Mesenchymal stem cell (in vitro differentiated cells and primary cell): ENCODE data around the gene RGS11.

ENCODE experiments used
- DNase-seq: peaks from one replicate; pipeline ENCODE4 v3.0.0-alpha.2; 2013
- H2AFZ ChIP-seq: one replicate; pipeline ENCODE4 v1.6.1; 2013; ENCODE audit warnings: low read depth, mild to moderate bottlenecking, control low read depth, inconsistent platforms, low read length, moderate library complexity
- H2AK5ac ChIP-seq: 2 replicates; pipeline ENCODE4 v1.6.1; 2013; ENCODE audit warnings: low read length, moderate library complexity, mild to moderate bottlenecking, inconsistent platforms; ENCODE audit not compliant: severe bottlenecking
- H2BK120ac ChIP-seq: one replicate; pipeline ENCODE4 v1.6.1; 2013; ENCODE audit warnings: low read depth, mild to moderate bottlenecking, inconsistent platforms, low read length, moderate library complexity
- H2BK12ac ChIP-seq, 2 experiments: one replicate each; pipeline ENCODE4 v1.6.1; 2013; ENCODE audit warnings: inconsistent platforms in 2 of 2, low read length in 2 of 2, mild to moderate bottlenecking in 2 of 2, moderate library complexity in 2 of 2, control low read depth in 1 of 2
- H2BK15ac ChIP-seq: one replicate; pipeline ENCODE4 v1.6.1; 2013; ENCODE audit warnings: mild to moderate bottlenecking, low read depth, inconsistent platforms; ENCODE audit not compliant: poor library complexity, severe bottlenecking
- H2BK5ac ChIP-seq: 2 replicates; pipeline ENCODE4 v1.6.1; 2013; ENCODE audit warnings: low read depth, mild to moderate bottlenecking, low read length, control low read depth, inconsistent platforms; ENCODE audit not compliant: poor library complexity, severe bottlenecking
- H3K14ac ChIP-seq, 2 experiments: one replicate each; pipeline ENCODE4 v1.6.1; 2013; ENCODE audit warnings: inconsistent platforms in 2 of 2, low read length in 2 of 2, control low read depth in 1 of 2, mild to moderate bottlenecking in 1 of 2, moderate library complexity in 1 of 2
- H3K18ac ChIP-seq, 2 experiments: one replicate each; pipeline ENCODE4 v1.6.1; 2013; ENCODE audit warnings: inconsistent platforms in 2 of 2, low read length in 2 of 2, control low read depth in 1 of 2, low read depth in 1 of 2, mild to moderate bottlenecking in 1 of 2
- H3K23ac ChIP-seq, 2 experiments: one replicate each; pipeline ENCODE4 v1.6.1; 2013; ENCODE audit warnings: inconsistent platforms in 2 of 2, low read length in 2 of 2, mild to moderate bottlenecking in 2 of 2, moderate library complexity in 2 of 2, control low read depth in 1 of 2
- H3K27ac ChIP-seq: 2 replicates; pipeline ENCODE4 v1.5.1; 2013; ENCODE audit warnings: mild to moderate bottlenecking, moderate library complexity, low read length, control low read depth, inconsistent platforms; ENCODE audit not compliant: poor library complexity, severe bottlenecking
- H3K27me3 ChIP-seq, 2 experiments: 2 replicates each; pipeline versions ENCODE4 v1.6.1 to v1.7.0; 2013; ENCODE audit warnings: low read length in 2 of 2, mild to moderate bottlenecking in 2 of 2, moderate library complexity in 2 of 2, control low read depth in 1 of 2, inconsistent platforms in 1 of 2; ENCODE audit not compliant: control insufficient read depth in 1 of 2, insufficient read depth in 1 of 2
- H3K36me3 ChIP-seq, 2 experiments: 2 replicates each; pipeline versions ENCODE4 v1.6.1 to v1.7.0; 2013; ENCODE audit warnings: low read length in 2 of 2, control low read depth in 1 of 2, inconsistent platforms in 1 of 2, low read depth in 1 of 2, mild to moderate bottlenecking in 1 of 2; ENCODE audit not compliant: insufficient read depth in 2 of 2, control insufficient read depth in 1 of 2
- H3K4ac ChIP-seq, 2 experiments: one replicate each; pipeline ENCODE4 v1.6.1; 2013; ENCODE audit warnings: inconsistent platforms in 2 of 2, low read length in 2 of 2, mild to moderate bottlenecking in 2 of 2, moderate library complexity in 2 of 2, control low read depth in 1 of 2, low read depth in 1 of 2
- H3K4me1 ChIP-seq: 2 replicates; pipeline ENCODE4 v1.6.1; 2013; ENCODE audit warnings: low read depth, low read length, control low read depth; ENCODE audit not compliant: control insufficient read depth, insufficient read depth
- H3K4me2 ChIP-seq: 2 replicates; pipeline ENCODE4 v1.6.1; 2013; ENCODE audit warnings: low read length, mild to moderate bottlenecking, inconsistent platforms; ENCODE audit not compliant: poor library complexity, severe bottlenecking
- H3K4me3 ChIP-seq, 2 experiments: 2 replicates each; pipeline versions ENCODE4 v1.5.1 to v1.7.0; 2013; ENCODE audit warnings: low read length in 2 of 2, mild to moderate bottlenecking in 2 of 2, control low read depth in 1 of 2, low read depth in 1 of 2; ENCODE audit not compliant: insufficient read depth in 1 of 2
- H3K79me1 ChIP-seq: replicated peaks from 2 replicates; pipeline ENCODE4 v1.6.1; 2013; ENCODE audit warnings: mild to moderate bottlenecking, control low read depth, low read length, inconsistent platforms; ENCODE audit not compliant: poor library complexity, severe bottlenecking
- H3K9ac ChIP-seq: 2 replicates; pipeline ENCODE4 v1.7.0; 2013; ENCODE audit warnings: mild to moderate bottlenecking, low read length, moderate library complexity
- H3K9me3 ChIP-seq: 2 replicates; pipeline ENCODE4 v1.7.0; 2013; ENCODE audit warnings: mild to moderate bottlenecking, low read length; ENCODE audit not compliant: control insufficient read depth
- H4K8ac ChIP-seq: one replicate; pipeline ENCODE4 v1.6.1; 2013; ENCODE audit warnings: inconsistent platforms, mild to moderate bottlenecking, low read length, moderate library complexity
- H4K91ac ChIP-seq: one replicate; pipeline ENCODE4 v1.6.1; 2013; ENCODE audit warnings: mild to moderate bottlenecking, low read length, inconsistent platforms
- WGBS: methylation state at CpG from one replicate; pipeline ENCODE4 v1.1.7; 2013; ENCODE audit warnings: mixed read lengths; 5-methylcytosine and 5-hydroxymethylcytosine counted together

RGS11 gene

GRCh38 chr16:228852-229730, 46.7 kb downstream of the RGS11 start, which contains the start of gene LUC7L:
LUC7L (minus strand) TSS chr16:229449; CDS start chr16:229339, 110 bp downstream.
- Histone ChIP-seq H3K14ac (peak within 1 kb of the TSS in 1 of 2 experiments; percentile 97), H3K9ac (peak within 1 kb of the TSS; percentile 98), H2AFZ (peak within 1 kb of the TSS; percentile 98), H3K23ac (peak within 1 kb of the TSS in 1 of 2 experiments; percentile 96), H2BK5ac (peak within 1 kb of the TSS; percentile 97), H2BK12ac (peak within 1 kb of the TSS in 1 of 2 experiments; percentile 15), H3K27me3 (no peaks in the 10 kb centered on the region), H4K8ac (peak within 1 kb of the TSS; percentile 100), H3K36me3 (peaks cover 18 to 31% of the 10 kb centered on the region in 2 experiments), H3K4me1 (peaks cover 3% of the 10 kb centered on the region), H2BK120ac (peak within 1 kb of the TSS; percentile 99), H4K91ac (peak within 1 kb of the TSS; percentile 100), H3K79me1 (peaks cover 3% of the 10 kb centered on the region), H3K4me3 (peak within 1 kb of the TSS; percentile 90 to 99), H3K4ac (peak within 1 kb of the TSS; percentile 96 to 99), H3K4me2 (peak within 1 kb of the TSS; percentile 75), H3K18ac (peak within 1 kb of the TSS; percentile 100), H3K27ac (peak within 1 kb of the TSS; percentile 91), H2AK5ac (peak within 1 kb of the TSS; percentile 53), H2BK15ac (peak within 1 kb of the TSS; percentile 78), H3K9me3 (no peaks in the 10 kb centered on the region)
- WGBS: 4% methylated on average over 62 of the region's 88 CpGs
- peak; percentile 91 for DNase-seq

- H2BK5ac ChIP-seq: no peak overlapping the region
- no peak for DNase-seq
- no peak overlapping the region for H4K91ac ChIP-seq
- H2AFZ ChIP-seq: peak overlapping the region; percentile 64
- peak overlapping the region; percentile 98 for H3K9ac ChIP-seq
- peak overlapping the region in 1 of 2 experiments; percentile 83 for H3K23ac ChIP-seq
- peaks cover 3% of the 10 kb centered on the region for H3K4me1 ChIP-seq
- peak overlapping the region; percentile 16 for H2AK5ac ChIP-seq
- H3K79me1 ChIP-seq: peaks cover 3% of the 10 kb centered on the region
- H3K27me3 ChIP-seq: no peaks in the 10 kb centered on the region
- H3K4me3 ChIP-seq: peak overlapping the region; percentile 90 to 99
- H3K27ac ChIP-seq: peak overlapping the region; percentile 64
- peak overlapping the region; percentile 75 for H3K4me2 ChIP-seq
- no peak overlapping the region for H2BK120ac ChIP-seq
- no peak overlapping the region for H4K8ac ChIP-seq
- peak overlapping the region; percentile 78 to 90 for H3K18ac ChIP-seq
- no peak overlapping the region for H2BK12ac ChIP-seq
- peak overlapping the region; percentile 93 to 99 for H3K4ac ChIP-seq
- H3K9me3 ChIP-seq: no peaks in the 10 kb centered on the region
- H3K36me3 ChIP-seq: peaks cover 23 to 39% of the 10 kb centered on the region in 2 experiments
- H2BK15ac ChIP-seq: no peak overlapping the region
- 33% methylated on average over 8 of the region's 9 CpGs for WGBS
- H3K14ac ChIP-seq: peak overlapping the region in 1 of 2 experiments; percentile 97
Observed at GRCh38 chr16:228151-228851, 47.4 kb downstream of the RGS11 start.

GRCh38 chr16:220021-220420, 55.7 kb downstream of the RGS11 start:
- Histone ChIP-seq H3K4me2 (no peak overlapping the region), H4K8ac (no peak overlapping the region), H3K23ac (no peak overlapping the region), H3K4me1 (peaks cover 3% of the 10 kb centered on the region), H3K79me1 (peaks cover 10% of the 10 kb centered on the region), H2BK5ac (no peak overlapping the region), H3K9me3 (no peaks in the 10 kb centered on the region), H2BK12ac (no peak overlapping the region), H3K18ac (no peak overlapping the region), H3K27me3 (no peaks in the 10 kb centered on the region), H2BK15ac (no peak overlapping the region), H2BK120ac (no peak overlapping the region), H2AFZ (no peak overlapping the region), H3K14ac (no peak overlapping the region), H3K27ac (no peak overlapping the region), H3K4me3 (no peak overlapping the region), H3K4ac (no peak overlapping the region), H3K9ac (no peak overlapping the region), H3K36me3 (peaks cover 76 to 82% of the 10 kb centered on the region in 2 experiments), H2AK5ac (no peak overlapping the region), H4K91ac (no peak overlapping the region)
- DNase-seq: no peak
- 100% methylated on average over 2 of the region's 4 CpGs for WGBS
